Astrocyte (in vitro differentiated cells and primary cell): ENCODE measurements around the gene TMEM89. TPM values are rescaled to one million over a fixed set of nuclear protein-coding genes. Genes with fewer than 3 reads are reported as not detected.

ENCODE experiments used
- DNase-seq: peaks from one replicate; pipeline ENCODE4 v3.0.0-alpha.2; 2010; ENCODE audit warnings: low read depth
- FAIRE-seq: peaks from 2 replicates; lab custom pipeline; 2011; peaks lifted over from hg19 to GRCh38; lab: Jason Lieb, UNC
- H2AFZ ChIP-seq: 2 replicates; pipeline ENCODE4 v1.6.0; 2012; ENCODE audit warnings: low read depth, low read length, inconsistent platforms
- H3K27ac ChIP-seq: 2 replicates; pipeline ENCODE4 v1.5.1; 2011; ENCODE audit warnings: low read depth, low read length, inconsistent platforms
- H3K27me3 ChIP-seq: 2 replicates; pipeline ENCODE4 v1.6.0; 2011; ENCODE audit warnings: low read length, inconsistent platforms; ENCODE audit not compliant: insufficient read depth
- H3K36me3 ChIP-seq: 2 replicates; pipeline ENCODE4 v1.5.1; 2011; ENCODE audit warnings: low read length, inconsistent platforms; ENCODE audit not compliant: insufficient read depth
- H3K4me1 ChIP-seq: 2 replicates; pipeline ENCODE4 v1.5.1; 2011; ENCODE audit warnings: low read length, inconsistent platforms; ENCODE audit not compliant: insufficient read depth
- H3K4me2 ChIP-seq: 2 replicates; pipeline ENCODE4 v1.6.0; 2012; ENCODE audit warnings: low read length, inconsistent platforms
- H3K4me3 ChIP-seq: 2 replicates; pipeline ENCODE4 v1.5.1; 2011; ENCODE audit warnings: low read depth, mild to moderate bottlenecking, low read length, inconsistent platforms; ENCODE audit not compliant: insufficient read depth
- H3K79me2 ChIP-seq: 2 replicates; pipeline ENCODE4 v1.6.0; 2012; ENCODE audit warnings: mild to moderate bottlenecking, low read length, inconsistent platforms; ENCODE audit not compliant: insufficient read depth
- H3K9ac ChIP-seq: 2 replicates; pipeline ENCODE4 v1.6.0; 2012; ENCODE audit warnings: mild to moderate bottlenecking, low read length, inconsistent platforms
- H3K9me3 ChIP-seq: 2 replicates; pipeline ENCODE4 v1.5.1; 2012; ENCODE audit warnings: low read depth, mild to moderate bottlenecking, low read length, inconsistent platforms; ENCODE audit not compliant: insufficient read depth
- H4K20me1 ChIP-seq: 2 replicates; pipeline ENCODE4 v1.6.0; 2012; ENCODE audit warnings: low read length, inconsistent platforms; ENCODE audit not compliant: insufficient read depth
- H3K27ac Mint-ChIP-seq: one replicate; pipeline ENCODE4 v1.8.0; 2021; ENCODE audit warnings: mild to moderate bottlenecking, mixed read lengths; ENCODE audit not compliant: unreplicated experiment
- H3K27me3 Mint-ChIP-seq: one replicate; pipeline ENCODE4 v1.8.0; 2021; ENCODE audit warnings: low read depth, mixed read lengths; ENCODE audit not compliant: unreplicated experiment
- H3K36me3 Mint-ChIP-seq: one replicate; pipeline ENCODE4 v1.8.0; 2021; ENCODE audit warnings: low read depth, mixed read lengths; ENCODE audit not compliant: unreplicated experiment
- H3K4me1 Mint-ChIP-seq: one replicate; pipeline ENCODE4 v1.8.0; 2021; ENCODE audit warnings: low read depth, mixed read lengths; ENCODE audit not compliant: unreplicated experiment
- H3K4me3 Mint-ChIP-seq: one replicate; pipeline ENCODE4 v1.8.0; 2021; ENCODE audit warnings: mild to moderate bottlenecking, moderate library complexity, mixed read lengths; ENCODE audit not compliant: unreplicated experiment
- H3K9me3 Mint-ChIP-seq: one replicate; pipeline ENCODE4 v1.8.0; 2021; ENCODE audit warnings: mild to moderate bottlenecking, mixed read lengths; ENCODE audit not compliant: unreplicated experiment
- CTCF ChIP-seq: IDR thresholded peaks from 2 replicates; pipeline ENCODE4 v1.5.1; 2011; ENCODE audit warnings: low read depth, mild to moderate bottlenecking, inconsistent platforms, low read length, moderate library complexity; ENCODE audit not compliant: insufficient read depth
- EZH2 ChIP-seq: IDR thresholded peaks from 2 replicates; pipeline ENCODE4 v1.6.1; 2012; ENCODE audit warnings: mild to moderate bottlenecking, low read length, inconsistent platforms; ENCODE audit not compliant: insufficient read depth
- total RNA-seq: library from RNA; stranded (reverse); gene quantifications from 2 replicates; pipeline ENCODE4 v1.2.1, GENCODE V29; 2021

The TMEM89 gene
- total RNA-seq, 1 donor from 2014 or later, result 0.36 TPM

GRCh38 chr3:48628277-48629017 lies 6.9 kb upstream of the TMEM89 start:
- H4K20me1 ChIP-seq, result peaks cover 22% of the 10 kb centered on the region
- H3K27me3 Mint-ChIP-seq, result no peaks in the 10 kb centered on the region
- H3K79me2 ChIP-seq, result peaks cover 6% of the 10 kb centered on the region
- H3K4me1 ChIP-seq, result no peaks in the 10 kb centered on the region
- no peak overlapping the region for H3K4me2 ChIP-seq
- H3K4me3 ChIP-seq, result no peak overlapping the region
- FAIRE-seq (no peak), DNase-seq (no peak)
- no peak for TF ChIP-seq EZH2
- no peak for TF ChIP-seq CTCF
- H3K27ac ChIP-seq, result no peak overlapping the region
- H3K4me1 Mint-ChIP-seq, result no peaks in the 10 kb centered on the region
- H3K27ac Mint-ChIP-seq, result no peak overlapping the region
- no peak overlapping the region for H2AFZ ChIP-seq
- no peak overlapping the region for H3K9ac ChIP-seq
- H3K27me3 ChIP-seq, result no peaks in the 10 kb centered on the region
- H3K9me3 Mint-ChIP-seq, result no peaks in the 10 kb centered on the region
- no peak overlapping the region for H3K4me3 Mint-ChIP-seq
- no peaks in the 10 kb centered on the region for H3K9me3 ChIP-seq
- H3K36me3 Mint-ChIP-seq, result peaks cover 54% of the 10 kb centered on the region
- peaks cover 6% of the 10 kb centered on the region for H3K36me3 ChIP-seq

- H3K4me1 Mint-ChIP-seq, result no peaks in the 10 kb centered on the region
- no peak for FAIRE-seq
Measured at GRCh38 chr3:48625600-48625999, 4.0 kb upstream of the TMEM89 start.

More at GRCh38 chr3:48625600-48625999, 4.0 kb upstream of the TMEM89 start:
- Histone ChIP-seq H3K79me2 (no peaks in the 10 kb centered on the region), H3K4me3 (no peak overlapping the region), H3K4me1 (no peaks in the 10 kb centered on the region), H3K9ac (no peak overlapping the region), H3K27me3 (no peaks in the 10 kb centered on the region), H3K27ac (no peak overlapping the region), H3K9me3 (no peaks in the 10 kb centered on the region), H3K4me2 (no peak overlapping the region), H2AFZ (no peak overlapping the region), H3K36me3 (peaks cover 6% of the 10 kb centered on the region), H4K20me1 (no peaks in the 10 kb centered on the region)
- TF ChIP-seq CTCF (no peak), EZH2 (no peak)
- DNase-seq, result no peak
- peaks cover 48% of the 10 kb centered on the region for H3K36me3 Mint-ChIP-seq
- no peaks in the 10 kb centered on the region for H3K9me3 Mint-ChIP-seq
- H3K27ac Mint-ChIP-seq, result no peak overlapping the region
- H3K27me3 Mint-ChIP-seq, result no peaks in the 10 kb centered on the region
- no peak overlapping the region for H3K4me3 Mint-ChIP-seq
